Keratinocyte (primary cell): ENCODE data around the gene DPEP2. TPM values are rescaled to one million over a fixed set of nuclear protein-coding genes. Genes with fewer than 3 reads are reported as not detected.

Experiments used
- DNase-seq: peaks from one replicate; pipeline ENCODE4 v3.0.0-alpha.2; 2011; ENCODE audit warnings: low read depth, missing footprints, low spot score
- FAIRE-seq: peaks from 2 replicates; lab custom pipeline; 2011; peaks lifted over from hg19 to GRCh38; lab: Jason Lieb, UNC
- H2AFZ ChIP-seq: 2 replicates; pipeline ENCODE4 v1.6.0; 2012; ENCODE audit warnings: low read length, control low read depth, inconsistent platforms; ENCODE audit not compliant: control insufficient read depth
- H3K27ac ChIP-seq: 2 replicates; pipeline ENCODE4 v1.5.1; 2011; ENCODE audit warnings: low read length; ENCODE audit not compliant: control insufficient read depth, insufficient read depth
- H3K27me3 ChIP-seq: 3 replicates; pipeline ENCODE4 v1.6.0; 2011; ENCODE audit warnings: low read length; ENCODE audit not compliant: control insufficient read depth, insufficient read depth; ENCODE audit errors: extremely low read depth
- H3K36me3 ChIP-seq, 2 experiments: 2 replicates in 1 of 2; 3 replicates in 1 of 2; pipeline ENCODE4 v1.5.1; 2011; ENCODE audit warnings: low read length in 2 of 2, mild to moderate bottlenecking in 1 of 2; ENCODE audit not compliant: control insufficient read depth in 2 of 2, insufficient read depth in 2 of 2; ENCODE audit errors: extremely low read depth in 1 of 2
- H3K4me1 ChIP-seq: 3 replicates; pipeline ENCODE4 v1.5.1; 2011; ENCODE audit warnings: low read length; ENCODE audit not compliant: control insufficient read depth, insufficient read depth; ENCODE audit errors: extremely low read depth
- H3K4me2 ChIP-seq: 3 replicates; pipeline ENCODE4 v1.6.0; 2011; ENCODE audit warnings: low read depth, low read length; ENCODE audit not compliant: control insufficient read depth, insufficient read depth; ENCODE audit errors: extremely low read depth
- H3K4me3 ChIP-seq, 3 experiments: fragments of 200-600 bp in 1 of 3; sonication (generic) in 1 of 3; 2 replicates in 2 of 3; 3 replicates in 1 of 3; pipeline ENCODE4 v1.5.1; 2011 to 2016; ENCODE audit warnings: low read length in 3 of 3, mild to moderate bottlenecking in 3 of 3, control low read depth in 2 of 3, inconsistent platforms in 1 of 3, low read depth in 1 of 3, mixed read lengths in 1 of 3, mixed run types in 1 of 3, moderate library complexity in 1 of 3; ENCODE audit not compliant: control insufficient read depth in 2 of 3, insufficient read depth in 2 of 3; ENCODE audit errors: extremely low read depth in 1 of 3
- H3K79me2 ChIP-seq: 2 replicates; pipeline ENCODE4 v1.6.0; 2012; ENCODE audit warnings: low read length; ENCODE audit not compliant: control insufficient read depth, insufficient read depth
- H3K9ac ChIP-seq: 3 replicates; pipeline ENCODE4 v1.6.0; 2011; ENCODE audit warnings: low read length; ENCODE audit not compliant: control insufficient read depth, insufficient read depth; ENCODE audit errors: extremely low read depth
- H3K9me1 ChIP-seq: 3 replicates; pipeline ENCODE4 v1.6.0; 2011; ENCODE audit warnings: low read length; ENCODE audit not compliant: control insufficient read depth, insufficient read depth; ENCODE audit errors: extremely low read depth
- H3K9me3 ChIP-seq: 2 replicates; pipeline ENCODE4 v1.5.1; 2012; ENCODE audit warnings: low read depth, low read length; ENCODE audit not compliant: control insufficient read depth
- H4K20me1 ChIP-seq: 3 replicates; pipeline ENCODE4 v1.6.0; 2011; ENCODE audit warnings: low read length; ENCODE audit not compliant: control insufficient read depth, insufficient read depth; ENCODE audit errors: extremely low read depth
- EZH2 ChIP-seq: IDR thresholded peaks from one replicate; pipeline ENCODE4 v1.6.1; 2012; ENCODE audit warnings: inconsistent platforms, mild to moderate bottlenecking, low read length, moderate library complexity
- dilution Hi-C: fragments of 300-500 bp; cut with MboI; formaldehyde crosslinking; loops from one replicate; pipeline ENCODE4 v1.7.0; 2020; ENCODE audit warnings: low sequenced_read_pairs; ENCODE audit not compliant: extremely low pct_ligation_motif_present
- polyA plus RNA-seq, 5 experiments: library from polyadenylated mRNA; depleted of rRNA in 3 of 5; stranded (reverse) in 3 of 5; stranded (forward) in 1 of 5; unstranded in 1 of 5; fragments of >200 nt; gene quantifications; 1 replicate in 1 of 5; 2 replicates in 3 of 5; 3 replicates in 1 of 5; pipeline versions ENCODE4 v1.2.1 to v1.2.3, GENCODE V29; 2011 to 2012; ENCODE audit warnings: missing spikeins in 2 of 5, low read depth in 1 of 5, low replicate concordance in 1 of 5
- TF ChIP-seq, protein P1 (sequence below), 3 experiments: IDR thresholded peaks in 1 of 3; conservative IDR thresholded peaks in 1 of 3; optimal IDR thresholded peaks in 1 of 3; 2 replicates in 2 of 3; 3 replicates in 1 of 3; pipeline versions ENCODE3 to v1.5.1; 2011; ENCODE audit warnings: low read length in 3 of 3, mild to moderate bottlenecking in 3 of 3, moderate library complexity in 2 of 3, control low read depth in 1 of 3, inconsistent platforms in 1 of 3; ENCODE audit not compliant: insufficient read depth in 2 of 3; ENCODE audit errors: extremely low read depth in 1 of 3

DPEP2 gene
- polyA plus RNA-seq, 1 donor (not counting 4 experiments of a cell fraction or from before 2014, with no cell fraction given) = not detected

- dilution Hi-C loops = no loop called here
Observed at GRCh38 chr16:67990018-67990386, 9.3 kb downstream of the DPEP2 start.

DNA sequence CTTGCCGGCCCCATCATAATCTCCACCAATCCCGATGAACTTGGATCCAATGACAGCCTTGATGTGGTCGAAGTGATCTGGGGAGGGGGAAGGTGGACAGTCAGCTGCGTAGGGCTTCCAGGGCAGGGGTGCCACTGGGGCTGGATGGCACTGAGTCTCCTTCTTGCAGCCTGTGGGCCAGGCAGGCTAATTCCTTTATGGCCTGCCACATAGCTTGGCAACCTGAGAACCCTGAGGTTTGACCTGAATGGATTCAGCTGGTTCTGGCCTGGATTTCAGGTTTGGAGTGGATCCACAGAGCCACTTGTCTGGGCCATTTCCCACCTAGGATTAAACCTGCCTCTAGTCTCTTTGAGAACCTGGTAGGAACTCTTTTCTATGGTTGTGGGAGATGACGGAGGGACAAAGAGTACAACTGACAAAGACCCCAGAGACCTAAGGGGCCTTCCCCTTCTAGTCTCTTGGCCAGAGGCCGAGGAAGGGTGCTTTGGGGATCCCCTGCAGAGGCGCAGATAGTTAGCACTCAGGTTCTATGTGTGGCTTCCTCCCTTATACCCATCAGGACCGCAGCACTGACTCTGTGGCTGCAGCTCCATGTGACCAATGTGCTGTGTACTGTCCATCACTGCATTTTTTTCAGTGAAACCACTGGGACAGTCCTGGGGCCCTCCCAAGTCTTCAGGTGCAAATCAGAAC lies 9.8 kb downstream of the DPEP2 start:
- H3K9ac ChIP-seq = no peak overlapping the region
- H2AFZ ChIP-seq = no peak overlapping the region

More at GRCh38 chr16:67990018-67990386, 9.3 kb downstream of the DPEP2 start:
- Histone ChIP-seq H4K20me1 (no peaks in the 10 kb centered on the region), H2AFZ (no peak overlapping the region), H3K4me1 (peaks cover 15% of the 10 kb centered on the region), H3K4me2 (no peak overlapping the region), H3K4me3 (no peak overlapping the region), H3K27me3 (no peaks in the 10 kb centered on the region), H3K9ac (no peak overlapping the region), H3K36me3 (no peaks in the 10 kb centered on the region), H3K9me1 (no peaks in the 10 kb centered on the region), H3K9me3 (no peaks in the 10 kb centered on the region), H3K27ac (no peak overlapping the region), H3K79me2 (no peaks in the 10 kb centered on the region)
- TF ChIP-seq, protein P1, sequence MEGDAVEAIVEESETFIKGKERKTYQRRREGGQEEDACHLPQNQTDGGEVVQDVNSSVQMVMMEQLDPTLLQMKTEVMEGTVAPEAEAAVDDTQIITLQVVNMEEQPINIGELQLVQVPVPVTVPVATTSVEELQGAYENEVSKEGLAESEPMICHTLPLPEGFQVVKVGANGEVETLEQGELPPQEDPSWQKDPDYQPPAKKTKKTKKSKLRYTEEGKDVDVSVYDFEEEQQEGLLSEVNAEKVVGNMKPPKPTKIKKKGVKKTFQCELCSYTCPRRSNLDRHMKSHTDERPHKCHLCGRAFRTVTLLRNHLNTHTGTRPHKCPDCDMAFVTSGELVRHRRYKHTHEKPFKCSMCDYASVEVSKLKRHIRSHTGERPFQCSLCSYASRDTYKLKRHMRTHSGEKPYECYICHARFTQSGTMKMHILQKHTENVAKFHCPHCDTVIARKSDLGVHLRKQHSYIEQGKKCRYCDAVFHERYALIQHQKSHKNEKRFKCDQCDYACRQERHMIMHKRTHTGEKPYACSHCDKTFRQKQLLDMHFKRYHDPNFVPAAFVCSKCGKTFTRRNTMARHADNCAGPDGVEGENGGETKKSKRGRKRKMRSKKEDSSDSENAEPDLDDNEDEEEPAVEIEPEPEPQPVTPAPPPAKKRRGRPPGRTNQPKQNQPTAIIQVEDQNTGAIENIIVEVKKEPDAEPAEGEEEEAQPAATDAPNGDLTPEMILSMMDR (optimal IDR thresholded peaks at IDR 0.05 in 1 of 3, IDR thresholded peaks at IDR 0.05 in 1 of 3, conservative IDR thresholded peaks at IDR 0.05 in 1 of 3; ENCODE audit: extremely low read depth in 1 of 3, insufficient read depth in 2 of 3, low read length in 3 of 3) = peak in 1 of 3 experiments; percentile 23
- TF ChIP-seq EZH2 = no peak
- FAIRE-seq (no peak), DNase-seq (no peak)

More for the DNA sequence above, 9.8 kb downstream of the DPEP2 start:
- Histone ChIP-seq H3K4me2 (no peak overlapping the region), H3K9me1 (no peaks in the 10 kb centered on the region), H3K9me3 (no peaks in the 10 kb centered on the region), H4K20me1 (no peaks in the 10 kb centered on the region), H3K4me3 (no peak overlapping the region), H3K27me3 (no peaks in the 10 kb centered on the region), H3K27ac (no peak overlapping the region), H3K79me2 (no peaks in the 10 kb centered on the region), H3K4me1 (peaks cover 15% of the 10 kb centered on the region), H3K36me3 (no peaks in the 10 kb centered on the region)
- DNase-seq (no peak), FAIRE-seq (no peak)
- TF ChIP-seq, protein P1 (optimal IDR thresholded peaks at IDR 0.05 in 1 of 3, IDR thresholded peaks at IDR 0.05 in 1 of 3, conservative IDR thresholded peaks at IDR 0.05 in 1 of 3; ENCODE audit: extremely low read depth in 1 of 3, insufficient read depth in 2 of 3, low read length in 3 of 3) = no peak
- TF ChIP-seq EZH2 = no peak
- dilution Hi-C loops = no loop called here
